ENCODE results near the gene TMEM204.

TMEM204 gene

GRCh38 chr16:1557576-1557975, 24.1 kb downstream of the TMEM204 start:
- TF ChIP-seq CTCF (IDR thresholded peaks at IDR 0.05; ENCODE audit: control insufficient read depth, extremely low read depth, insufficient read depth), result no peak
- no peak overlapping the region for H3K4me3 ChIP-seq (ENCODE audit: low read depth, low read length)
- no peak for DNase-seq (ENCODE audit: low read depth)

- no peak overlapping the region for H3K4me3 ChIP-seq (ENCODE audit: low read depth, low read length)
- no peak for TF ChIP-seq CTCF (IDR thresholded peaks at IDR 0.05; ENCODE audit: control insufficient read depth, extremely low read depth, insufficient read depth)
- no peak for DNase-seq (ENCODE audit: low read depth)
Observed at GRCh38 chr16:1559446-1559975, 26.0 kb downstream of the TMEM204 start.

GRCh38 chr16:1560153-1560552, 26.7 kb downstream of the TMEM204 start:
- H3K4me3 ChIP-seq (ENCODE audit: low read depth, low read length), result no peak overlapping the region
- DNase-seq (ENCODE audit: low read depth), result no peak
- no peak for TF ChIP-seq CTCF (IDR thresholded peaks at IDR 0.05; ENCODE audit: control insufficient read depth, extremely low read depth, insufficient read depth)

DNA sequence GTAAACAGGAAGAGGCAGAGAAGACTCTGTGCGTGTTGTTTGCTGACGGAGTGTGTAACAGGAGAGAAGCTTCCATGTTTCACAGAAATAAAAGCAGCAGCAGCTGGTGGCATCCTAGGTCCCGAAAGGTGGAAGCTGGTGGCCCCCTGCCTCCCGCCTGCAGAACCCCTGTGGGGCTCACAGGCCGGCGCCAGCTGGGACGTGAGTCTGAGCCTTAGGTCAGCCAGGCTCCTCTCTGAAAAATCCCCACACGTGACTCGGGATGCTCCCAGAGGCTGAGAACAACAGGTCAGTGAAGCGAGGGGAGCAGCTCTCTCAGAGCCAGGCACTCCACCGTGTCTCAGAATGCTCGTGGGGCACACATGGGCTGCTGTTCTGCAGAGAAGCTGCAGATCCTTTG, 27.4 kb downstream of the TMEM204 start:
- no peak for DNase-seq (ENCODE audit: low read depth)
- H3K4me3 ChIP-seq (ENCODE audit: low read depth, low read length), result no peak overlapping the region
- TF ChIP-seq CTCF (IDR thresholded peaks at IDR 0.05; ENCODE audit: control insufficient read depth, extremely low read depth, insufficient read depth), result no peak

- no peak for TF ChIP-seq CTCF (IDR thresholded peaks at IDR 0.05; ENCODE audit: control insufficient read depth, extremely low read depth, insufficient read depth)
- H3K4me3 ChIP-seq (ENCODE audit: low read depth, low read length), result no peak overlapping the region
- no peak for DNase-seq (ENCODE audit: low read depth)
Observed at GRCh38 chr16:1561266-1561665, 27.8 kb downstream of the TMEM204 start.

- no peak for TF ChIP-seq CTCF (IDR thresholded peaks at IDR 0.05; ENCODE audit: control insufficient read depth, extremely low read depth, insufficient read depth)
- H3K4me3 ChIP-seq (ENCODE audit: low read depth, low read length), result no peak overlapping the region
- DNase-seq (ENCODE audit: low read depth), result no peak
Observed at GRCh38 chr16:1561836-1562235, 28.4 kb downstream of the TMEM204 start.

GRCh38 chr16:1563786-1564185, 30.3 kb downstream of the TMEM204 start:
- no peak for DNase-seq (ENCODE audit: low read depth)
- TF ChIP-seq CTCF (IDR thresholded peaks at IDR 0.05; ENCODE audit: control insufficient read depth, extremely low read depth, insufficient read depth), result no peak
- no peak overlapping the region for H3K4me3 ChIP-seq (ENCODE audit: low read depth, low read length)
